Esophagus squamous epithelium (tissue), 4 donors: ENCODE measurements around the gene CYP4F22.

Experiments
- POLR2A ChIP-seq, 4 donors: fragments of 450-650 bp; IDR thresholded peaks; one replicate each; pipeline ENCODE4 v1.6.1; 2017; ENCODE audit warnings: antibody characterized with exemption in 4 of 4, mild to moderate bottlenecking in 4 of 4, moderate library complexity in 3 of 4
- TF ChIP-seq, protein P1 (sequence below), 6 experiments: fragments of 450-650 bp in 4 of 6; fragments of 200-600 bp in 2 of 6; sonication (generic) in 2 of 6; IDR thresholded peaks; one replicate each; pipeline ENCODE4 v1.5.1; 2016 to 2019; ENCODE audit warnings: antibody characterized with exemption in 6 of 6, mild to moderate bottlenecking in 4 of 6, moderate library complexity in 4 of 6

DNA sequence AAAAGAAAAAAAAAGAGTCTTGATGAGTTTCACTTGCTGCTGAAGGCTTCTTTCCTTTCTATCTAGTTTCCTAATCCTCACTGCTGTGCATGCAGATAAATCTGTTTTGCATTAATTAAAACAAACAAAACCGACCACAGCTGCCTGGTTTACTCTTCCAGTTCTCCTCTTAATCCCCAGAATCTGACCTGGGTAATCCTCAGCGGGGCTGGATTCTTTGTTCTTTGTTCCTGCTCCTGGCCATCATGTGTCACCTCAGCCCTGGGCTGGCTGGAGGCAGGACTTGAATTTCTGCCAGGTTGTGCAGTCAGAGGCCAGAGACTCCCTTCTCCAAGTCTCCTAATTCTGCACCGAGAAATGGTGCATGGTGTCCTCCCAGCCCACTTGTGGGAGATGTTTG lies 54.5 kb downstream of the CYP4F22 start:
- TF ChIP-seq, protein P1, sequence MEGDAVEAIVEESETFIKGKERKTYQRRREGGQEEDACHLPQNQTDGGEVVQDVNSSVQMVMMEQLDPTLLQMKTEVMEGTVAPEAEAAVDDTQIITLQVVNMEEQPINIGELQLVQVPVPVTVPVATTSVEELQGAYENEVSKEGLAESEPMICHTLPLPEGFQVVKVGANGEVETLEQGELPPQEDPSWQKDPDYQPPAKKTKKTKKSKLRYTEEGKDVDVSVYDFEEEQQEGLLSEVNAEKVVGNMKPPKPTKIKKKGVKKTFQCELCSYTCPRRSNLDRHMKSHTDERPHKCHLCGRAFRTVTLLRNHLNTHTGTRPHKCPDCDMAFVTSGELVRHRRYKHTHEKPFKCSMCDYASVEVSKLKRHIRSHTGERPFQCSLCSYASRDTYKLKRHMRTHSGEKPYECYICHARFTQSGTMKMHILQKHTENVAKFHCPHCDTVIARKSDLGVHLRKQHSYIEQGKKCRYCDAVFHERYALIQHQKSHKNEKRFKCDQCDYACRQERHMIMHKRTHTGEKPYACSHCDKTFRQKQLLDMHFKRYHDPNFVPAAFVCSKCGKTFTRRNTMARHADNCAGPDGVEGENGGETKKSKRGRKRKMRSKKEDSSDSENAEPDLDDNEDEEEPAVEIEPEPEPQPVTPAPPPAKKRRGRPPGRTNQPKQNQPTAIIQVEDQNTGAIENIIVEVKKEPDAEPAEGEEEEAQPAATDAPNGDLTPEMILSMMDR (IDR thresholded peaks at IDR 0.05): no peak
- TF ChIP-seq POLR2A (IDR thresholded peaks at IDR 0.05): no peak
